Activated naive CD4-positive, alpha-beta T cell treated with anti-CD3 and anti-CD28 coated beads, Interleukin-2, amount 50 U/mL, for 24 hours (primary cell): ENCODE data around the gene B3GNT4.
"Not testable (repeated sequence)": the region's sequence is repeated elsewhere in the genome, so short reads cannot be mapped to it uniquely, and the experiment has no call there.

Experiments
- H3K27ac Mint-ChIP-seq: one replicate; pipeline ENCODE4 v1.8.0; 2021; ENCODE audit warnings: mild to moderate bottlenecking, mixed read lengths
- H3K27me3 Mint-ChIP-seq: one replicate; pipeline ENCODE4 v1.8.0; 2021; ENCODE audit warnings: mixed read lengths
- H3K36me3 Mint-ChIP-seq: one replicate; pipeline ENCODE4 v1.8.0; 2021; ENCODE audit warnings: mixed read lengths
- H3K4me1 Mint-ChIP-seq: one replicate; pipeline ENCODE4 v1.8.0; 2021; ENCODE audit warnings: mixed read lengths
- H3K4me3 Mint-ChIP-seq: one replicate; pipeline ENCODE4 v1.8.0; 2021; ENCODE audit warnings: mild to moderate bottlenecking, mixed read lengths
- H3K9me3 Mint-ChIP-seq: one replicate; pipeline ENCODE4 v1.8.0; 2021; ENCODE audit warnings: mixed read lengths

The B3GNT4 gene

DNA sequence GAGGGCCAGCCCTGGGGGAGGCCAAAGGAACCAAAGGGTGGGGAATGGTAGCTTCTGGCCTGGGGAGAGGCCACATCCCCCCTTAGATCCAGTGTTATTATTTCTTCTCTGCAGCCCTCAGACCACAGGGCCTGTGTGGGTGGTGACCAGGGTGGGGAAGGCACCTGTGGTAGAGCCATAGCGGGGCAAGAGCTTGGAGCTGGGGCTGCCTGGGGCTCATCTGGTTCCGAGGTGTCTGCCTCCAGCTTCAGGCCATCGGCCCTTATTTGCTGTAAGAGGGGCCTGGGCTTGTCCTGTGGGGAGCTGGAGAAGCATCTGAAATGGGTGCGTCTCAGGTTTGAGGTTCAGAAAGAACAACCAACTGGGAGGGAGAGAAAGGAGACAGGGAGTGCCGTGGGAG lies 2.1 kb upstream of the B3GNT4 start:
- H3K36me3 Mint-ChIP-seq = no peaks in the 10 kb centered on the region
- H3K27me3 Mint-ChIP-seq = peaks cover 8% of the 10 kb centered on the region
- H3K9me3 Mint-ChIP-seq = no peaks in the 10 kb centered on the region
- no peak overlapping the region for H3K27ac Mint-ChIP-seq
- H3K4me1 Mint-ChIP-seq = peaks cover 8% of the 10 kb centered on the region
- H3K4me3 Mint-ChIP-seq = no peak overlapping the region

DNA sequence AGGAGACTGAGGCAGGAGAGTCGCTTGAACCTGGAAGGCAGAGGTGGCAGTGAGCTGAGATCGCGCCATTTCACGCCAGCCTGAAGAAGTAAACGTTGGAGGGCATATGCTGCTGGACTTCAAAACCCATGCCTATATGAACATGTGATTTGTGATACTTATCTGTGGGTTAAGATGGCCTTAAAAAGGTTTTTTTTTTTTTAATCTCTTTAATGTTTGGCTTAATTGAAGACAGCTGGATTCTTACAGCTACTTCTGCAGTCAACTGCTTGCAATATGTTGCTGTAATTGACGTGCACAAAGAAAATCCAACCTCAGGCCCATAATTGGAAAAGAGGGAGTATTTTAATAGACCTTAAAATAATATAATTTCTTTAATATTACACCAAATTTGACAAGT lies 1.5 kb upstream of the B3GNT4 start:
- H3K4me1 Mint-ChIP-seq = peaks cover 8% of the 10 kb centered on the region
- H3K4me3 Mint-ChIP-seq = no peak overlapping the region
- peaks cover 8% of the 10 kb centered on the region for H3K27me3 Mint-ChIP-seq
- no peaks in the 10 kb centered on the region for H3K9me3 Mint-ChIP-seq
- H3K27ac Mint-ChIP-seq = no peak overlapping the region
- no peaks in the 10 kb centered on the region for H3K36me3 Mint-ChIP-seq

GRCh38 chr12:122202811-122203210 lies 698 bp upstream of the B3GNT4 start:
- not testable (repeated sequence) for H3K4me1 Mint-ChIP-seq, H3K36me3 Mint-ChIP-seq, H3K9me3 Mint-ChIP-seq, H3K27ac Mint-ChIP-seq, H3K27me3 Mint-ChIP-seq
- H3K4me3 Mint-ChIP-seq = peak overlapping the region; percentile 83

DNA sequence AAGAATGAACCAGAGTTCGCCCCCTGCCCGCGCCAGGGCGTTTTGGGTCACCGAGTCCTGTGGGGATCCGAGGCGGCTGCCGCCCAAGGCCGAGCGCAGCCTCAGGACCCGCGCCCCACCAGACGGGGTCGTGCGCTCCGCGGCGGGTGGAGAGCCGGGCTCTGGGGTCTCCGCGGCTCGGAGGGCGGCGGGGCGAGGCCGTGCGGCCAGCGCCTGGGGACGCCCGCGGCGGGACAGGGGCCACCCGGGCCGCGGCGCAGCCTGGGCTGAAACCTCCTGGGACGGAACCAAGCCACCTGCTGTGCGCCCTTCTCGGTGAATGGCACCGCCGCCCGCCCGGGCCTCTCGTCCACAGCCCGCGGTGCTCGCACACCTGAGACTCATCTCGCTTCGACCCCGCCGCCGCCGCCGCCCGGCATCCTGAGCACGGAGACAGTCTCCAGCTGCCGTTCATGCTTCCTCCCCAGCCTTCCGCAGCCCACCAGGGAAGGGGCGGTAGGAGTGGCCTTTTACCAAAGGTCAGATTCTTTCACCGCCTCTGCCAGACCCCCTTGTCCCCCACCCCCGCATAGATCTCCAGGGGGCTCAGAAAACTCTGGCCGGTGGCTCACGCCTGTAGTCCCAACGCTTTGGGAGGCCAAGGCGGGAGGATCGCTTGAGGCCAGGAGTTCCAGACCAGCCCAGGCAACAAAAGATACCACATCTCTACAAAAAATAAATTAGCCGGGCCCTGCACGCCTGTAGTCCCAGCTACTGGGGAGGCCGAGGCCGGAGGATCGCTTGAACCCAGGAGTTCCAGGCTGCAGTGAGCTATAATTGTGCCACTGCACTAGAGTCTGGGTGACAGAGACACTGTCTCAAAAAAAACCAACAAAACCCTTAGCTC lies 901 bp downstream of the B3GNT4 start:
- peaks cover 2% of the 10 kb centered on the region for H3K27me3 Mint-ChIP-seq
- peaks cover 3% of the 10 kb centered on the region for H3K36me3 Mint-ChIP-seq
- H3K4me1 Mint-ChIP-seq = peaks cover 8% of the 10 kb centered on the region
- H3K9me3 Mint-ChIP-seq = no peaks in the 10 kb centered on the region
- H3K4me3 Mint-ChIP-seq = peak overlapping the region; percentile 75
- H3K27ac Mint-ChIP-seq = peak overlapping the region; percentile 57

GRCh38 chr12:122205053-122205925 lies 1.8 kb downstream of the B3GNT4 start:
- peak overlapping the region; percentile 75 for H3K4me3 Mint-ChIP-seq
- peaks cover 6% of the 10 kb centered on the region for H3K36me3 Mint-ChIP-seq
- peak overlapping the region; percentile 57 for H3K27ac Mint-ChIP-seq
- H3K4me1 Mint-ChIP-seq = peaks cover 8% of the 10 kb centered on the region
- no peaks in the 10 kb centered on the region for H3K9me3 Mint-ChIP-seq
- peaks cover 2% of the 10 kb centered on the region for H3K27me3 Mint-ChIP-seq

GRCh38 chr12:122206111-122206881 lies 2.8 kb downstream of the B3GNT4 start:
- H3K36me3 Mint-ChIP-seq = peaks cover 6% of the 10 kb centered on the region
- H3K27me3 Mint-ChIP-seq = peaks cover 2% of the 10 kb centered on the region
- H3K27ac Mint-ChIP-seq = peak overlapping the region; percentile 62
- H3K4me3 Mint-ChIP-seq = peak overlapping the region; percentile 55
- no peaks in the 10 kb centered on the region for H3K9me3 Mint-ChIP-seq
- H3K4me1 Mint-ChIP-seq = peaks cover 8% of the 10 kb centered on the region

DNA sequence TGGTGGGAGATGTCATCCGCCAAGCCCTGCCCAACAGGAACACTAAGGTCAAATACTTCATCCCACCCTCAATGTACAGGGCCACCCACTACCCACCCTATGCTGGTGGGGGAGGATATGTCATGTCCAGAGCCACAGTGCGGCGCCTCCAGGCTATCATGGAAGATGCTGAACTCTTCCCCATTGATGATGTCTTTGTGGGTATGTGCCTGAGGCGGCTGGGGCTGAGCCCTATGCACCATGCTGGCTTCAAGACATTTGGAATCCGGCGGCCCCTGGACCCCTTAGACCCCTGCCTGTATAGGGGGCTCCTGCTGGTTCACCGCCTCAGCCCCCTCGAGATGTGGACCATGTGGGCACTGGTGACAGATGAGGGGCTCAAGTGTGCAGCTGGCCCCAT lies 3.5 kb downstream of the B3GNT4 start:
- peaks cover 6% of the 10 kb centered on the region for H3K36me3 Mint-ChIP-seq
- no peak overlapping the region for H3K27ac Mint-ChIP-seq
- no peaks in the 10 kb centered on the region for H3K9me3 Mint-ChIP-seq
- peaks cover 2% of the 10 kb centered on the region for H3K27me3 Mint-ChIP-seq
- H3K4me3 Mint-ChIP-seq = no peak overlapping the region
- peaks cover 8% of the 10 kb centered on the region for H3K4me1 Mint-ChIP-seq

DNA sequence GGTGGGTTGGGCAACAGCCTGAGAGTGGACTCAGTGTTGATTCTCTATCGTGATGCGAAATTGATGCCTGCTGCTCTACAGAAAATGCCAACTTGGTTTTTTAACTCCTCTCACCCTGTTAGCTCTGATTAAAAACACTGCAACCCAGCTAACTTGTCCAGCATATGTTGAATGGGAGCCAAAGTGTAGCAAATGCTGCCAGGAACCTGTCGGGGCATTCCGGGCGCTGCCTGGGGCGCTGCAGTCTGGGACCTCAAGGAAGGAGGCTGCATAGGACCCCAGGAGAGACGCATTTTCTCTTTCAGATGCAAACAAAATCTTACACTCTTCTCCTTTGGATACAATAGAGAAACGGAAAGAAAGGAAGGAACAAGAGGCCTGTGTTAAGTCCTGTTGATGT lies 3.9 kb downstream of the B3GNT4 start:
- Mint-ChIP-seq H3K27ac (no peak overlapping the region), H3K4me3 (no peak overlapping the region), H3K4me1 (peaks cover 8% of the 10 kb centered on the region), H3K27me3 (peaks cover 2% of the 10 kb centered on the region), H3K9me3 (no peaks in the 10 kb centered on the region), H3K36me3 (peaks cover 9% of the 10 kb centered on the region)

DNA sequence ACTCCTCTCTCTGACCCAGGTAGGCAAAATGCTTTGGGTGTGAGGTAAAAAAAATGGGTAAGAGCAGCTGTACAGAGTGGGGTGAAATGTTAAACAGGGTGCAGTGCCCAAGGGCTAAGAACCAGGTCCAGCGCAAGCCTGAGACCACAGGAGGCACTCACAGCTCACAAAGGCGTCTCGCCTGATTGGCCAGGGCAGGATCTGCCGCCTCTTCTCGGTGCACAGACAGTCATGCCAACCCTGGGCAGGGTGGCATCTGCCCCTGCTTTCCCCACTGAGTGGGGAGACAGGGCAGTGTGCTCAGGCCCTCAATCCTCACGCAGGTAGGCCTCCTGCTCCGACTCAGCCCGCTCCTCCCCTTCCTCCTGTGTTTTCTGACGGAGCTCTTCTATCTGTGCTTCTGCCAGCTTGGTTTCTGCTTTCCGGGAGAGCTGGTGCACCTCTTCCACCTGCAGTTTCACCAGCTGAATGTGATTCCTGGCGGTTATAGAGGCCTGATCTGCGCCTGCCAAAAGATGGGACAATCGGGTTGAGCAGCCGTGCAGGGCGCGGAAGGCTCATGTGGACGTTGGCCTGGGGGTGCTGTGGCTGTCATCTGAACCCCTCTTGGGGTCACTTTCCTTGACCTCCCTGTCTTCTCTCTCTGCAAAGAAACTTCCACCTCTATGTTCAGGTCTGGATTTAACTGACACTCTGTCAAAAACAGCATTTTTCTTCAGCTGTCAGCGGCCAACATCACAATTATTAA lies 4.7 kb downstream of the B3GNT4 start:
- Mint-ChIP-seq H3K9me3 (no peaks in the 10 kb centered on the region), H3K27ac (peak overlapping the region; percentile 46), H3K36me3 (peaks cover 9% of the 10 kb centered on the region), H3K27me3 (peaks cover 2% of the 10 kb centered on the region), H3K4me1 (peaks cover 8% of the 10 kb centered on the region), H3K4me3 (no peak overlapping the region)

DNA sequence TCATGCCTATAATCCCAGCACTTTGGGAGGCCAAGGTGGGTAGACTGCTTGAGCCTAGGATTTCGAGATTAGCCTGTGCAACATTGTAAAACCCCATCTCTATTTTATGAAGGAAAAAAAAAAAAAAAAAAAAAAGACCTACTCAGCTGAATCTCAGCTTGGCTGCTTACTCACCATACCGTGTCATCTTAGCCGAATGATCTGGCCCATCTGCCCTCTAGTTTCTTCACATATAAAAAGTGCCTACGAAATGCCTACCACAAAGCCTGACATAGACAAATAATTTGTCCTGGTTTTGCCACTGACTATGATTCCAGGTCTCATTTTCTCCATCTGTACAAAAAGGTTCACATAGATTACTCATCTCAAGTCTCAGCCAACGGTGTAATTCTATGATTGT lies 12.3 kb downstream of the B3GNT4 start:
- Mint-ChIP-seq H3K36me3 (peaks cover 15% of the 10 kb centered on the region), H3K27ac (no peak overlapping the region), H3K4me3 (no peak overlapping the region), H3K27me3 (no peaks in the 10 kb centered on the region), H3K4me1 (peaks cover 5% of the 10 kb centered on the region), H3K9me3 (no peaks in the 10 kb centered on the region)

DNA sequence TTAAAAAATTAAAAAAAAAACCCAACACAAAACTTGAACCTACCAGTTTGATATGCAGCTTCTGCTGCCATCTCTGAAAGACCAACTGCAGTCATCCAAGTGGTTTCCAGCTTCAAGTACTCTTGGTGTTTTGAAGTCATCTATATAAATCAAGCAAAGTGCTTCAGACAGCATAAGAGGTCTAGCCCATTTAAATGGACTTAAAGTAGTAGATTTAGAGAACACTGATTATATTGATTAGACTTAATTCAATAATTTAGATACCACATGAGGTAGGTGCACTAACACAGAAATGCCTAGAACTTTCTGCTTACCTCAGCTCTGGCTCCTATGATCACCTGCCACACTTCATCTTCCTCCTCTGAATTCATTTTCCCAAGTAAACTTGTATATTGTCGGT lies 12.9 kb downstream of the B3GNT4 start:
- H3K27ac Mint-ChIP-seq = no peak overlapping the region
- H3K9me3 Mint-ChIP-seq = no peaks in the 10 kb centered on the region
- H3K4me3 Mint-ChIP-seq = no peak overlapping the region
- peaks cover 17% of the 10 kb centered on the region for H3K36me3 Mint-ChIP-seq
- no peaks in the 10 kb centered on the region for H3K27me3 Mint-ChIP-seq
- H3K4me1 Mint-ChIP-seq = peaks cover 10% of the 10 kb centered on the region

GRCh38 chr12:122225683-122226365 lies 22.3 kb downstream of the B3GNT4 start, which contains the start of gene DIABLO:
DIABLO (minus strand) TSS chr12:122226052; CDS start chr12:122226014, 38 bp downstream.
- H3K27ac Mint-ChIP-seq = peak within 1 kb of the TSS; percentile 91
- no peaks in the 10 kb centered on the region for H3K27me3 Mint-ChIP-seq
- H3K9me3 Mint-ChIP-seq = no peaks in the 10 kb centered on the region
- peak within 1 kb of the TSS; percentile 85 for H3K4me3 Mint-ChIP-seq
- H3K4me1 Mint-ChIP-seq = peaks cover 47% of the 10 kb centered on the region
- H3K36me3 Mint-ChIP-seq = peaks cover 6% of the 10 kb centered on the region

- H3K4me3 Mint-ChIP-seq = peak overlapping the region; percentile 85
- H3K36me3 Mint-ChIP-seq = peaks cover 6% of the 10 kb centered on the region
- peaks cover 41% of the 10 kb centered on the region for H3K4me1 Mint-ChIP-seq
- no peaks in the 10 kb centered on the region for H3K27me3 Mint-ChIP-seq
- no peaks in the 10 kb centered on the region for H3K9me3 Mint-ChIP-seq
- no peak overlapping the region for H3K27ac Mint-ChIP-seq
These were observed 23.0 kb downstream of the B3GNT4 start for GRCh38 chr12:122226366-122227125.

GRCh38 chr12:122227341-122227740 lies 23.8 kb downstream of the B3GNT4 start:
- peaks cover 34% of the 10 kb centered on the region for H3K4me1 Mint-ChIP-seq
- no peaks in the 10 kb centered on the region for H3K27me3 Mint-ChIP-seq
- peak overlapping the region; percentile 80 for H3K27ac Mint-ChIP-seq
- no peaks in the 10 kb centered on the region for H3K9me3 Mint-ChIP-seq
- H3K4me3 Mint-ChIP-seq = peak overlapping the region; percentile 67
- peaks cover 6% of the 10 kb centered on the region for H3K36me3 Mint-ChIP-seq
